OCI-LY1 (cell line): Measurements from ENCODE around the gene ERCC6.

Experiments
- H2AFZ ChIP-seq: fragments of 200-600 bp; sonication (generic), shearing (Covaris generic); 2 replicates; pipeline ENCODE4 v1.6.0; 2014; ENCODE audit warnings: antibody characterized with exemption, mild to moderate bottlenecking, low read length
- H3F3A ChIP-seq: fragments of 200-600 bp; sonication (generic), shearing (Covaris generic); 2 replicates; pipeline ENCODE4 v1.6.0; 2014; ENCODE audit warnings: mild to moderate bottlenecking, antibody characterized with exemption, low read length, moderate library complexity; ENCODE audit not compliant: insufficient read depth
- H3K27ac ChIP-seq: fragments of 200-600 bp; sonication (generic); 2 replicates; pipeline ENCODE4 v1.5.1; 2014; ENCODE audit warnings: low read length, mixed run types, mild to moderate bottlenecking, low read depth; ENCODE audit not compliant: poor library complexity, severe bottlenecking
- H3K27me3 ChIP-seq: fragments of 200-600 bp; sonication (generic); 2 replicates; pipeline ENCODE4 v1.6.0; 2014; ENCODE audit warnings: antibody characterized with exemption, mild to moderate bottlenecking, low read length, moderate library complexity; ENCODE audit not compliant: insufficient read depth
- H3K36me3 ChIP-seq: fragments of 200-600 bp; sonication (generic); 2 replicates; pipeline ENCODE4 v1.6.1; 2014; ENCODE audit warnings: mild to moderate bottlenecking, antibody characterized with exemption, low read length, moderate library complexity, mixed read lengths; ENCODE audit not compliant: insufficient read depth
- H3K4me1 ChIP-seq: fragments of 200-600 bp; sonication (generic); 2 replicates; pipeline ENCODE4 v1.5.1; 2014; ENCODE audit warnings: mild to moderate bottlenecking, low read length, moderate library complexity; ENCODE audit not compliant: insufficient read depth, severe bottlenecking
- H3K4me2 ChIP-seq: fragments of 200-600 bp; sonication (generic), shearing (Covaris generic); 2 replicates; pipeline ENCODE4 v1.6.1; 2014; ENCODE audit warnings: low read length
- H3K4me3 ChIP-seq: fragments of 200-600 bp; sonication (generic); 2 replicates; pipeline ENCODE4 v1.5.1; 2014; ENCODE audit warnings: low read length, low read depth, mild to moderate bottlenecking, mixed read lengths; ENCODE audit not compliant: poor library complexity, severe bottlenecking
- H3K79me2 ChIP-seq: fragments of 200-600 bp; shearing (Covaris generic); 2 replicates; pipeline ENCODE4 v1.6.1; 2016; ENCODE audit warnings: mixed run types, low read length, mixed read lengths; ENCODE audit not compliant: insufficient read depth
- H3K9ac ChIP-seq: fragments of 200-600 bp; sonication (generic), shearing (Covaris generic); 2 replicates; pipeline ENCODE4 v1.6.1; 2014; ENCODE audit warnings: mild to moderate bottlenecking, low read length, mixed read lengths
- H3K9me2 ChIP-seq: fragments of 200-600 bp; sonication (generic), shearing (Covaris generic); 2 replicates; pipeline ENCODE4 v1.6.1; 2014; ENCODE audit warnings: low read depth, mild to moderate bottlenecking, low read length, mixed read lengths
- H3K9me3 ChIP-seq: fragments of 200-600 bp; shearing (Covaris generic); 2 replicates; pipeline ENCODE4 v1.6.1; 2014; ENCODE audit warnings: low read length, mixed read lengths
- H4K20me1 ChIP-seq: fragments of 200-600 bp; sonication (generic), shearing (Covaris generic); 2 replicates; pipeline ENCODE4 v1.6.0; 2016; ENCODE audit warnings: mild to moderate bottlenecking, low read length; ENCODE audit not compliant: insufficient read depth
- CTCF ChIP-seq: fragments of 200-600 bp; sonication (generic), shearing (Covaris generic); IDR thresholded peaks from 2 replicates; pipeline ENCODE4 v1.5.1; 2017; ENCODE audit warnings: mild to moderate bottlenecking, antibody characterized with exemption, low read length, moderate library complexity, mixed read lengths
- EZH2 ChIP-seq: fragments of 200-600 bp; sonication (generic), shearing (Covaris generic); IDR thresholded peaks from 2 replicates; pipeline ENCODE4 v1.8.0; 2017; ENCODE audit warnings: borderline replicate concordance, mixed run types, mild to moderate bottlenecking, antibody characterized with exemption, low read length, moderate library complexity, mixed read lengths

The ERCC6 gene

GRCh38 chr10:49498425-49498824 is 40.5 kb downstream of the ERCC6 start:
- no peaks in the 10 kb centered on the region for H3K9me3 ChIP-seq
- H3K27me3 ChIP-seq = no peaks in the 10 kb centered on the region
- H3K9me2 ChIP-seq = no peaks in the 10 kb centered on the region
- no peaks in the 10 kb centered on the region for H3F3A ChIP-seq
- no peak overlapping the region for H3K4me3 ChIP-seq
- no peaks in the 10 kb centered on the region for H3K79me2 ChIP-seq
- H3K36me3 ChIP-seq = peaks cover 6% of the 10 kb centered on the region; the same call in 1 of the 2 replicates
- no peak overlapping the region for H3K4me2 ChIP-seq
- no peak overlapping the region for H3K9ac ChIP-seq
- no peaks in the 10 kb centered on the region for H4K20me1 ChIP-seq
- no peak overlapping the region for H2AFZ ChIP-seq
- H3K4me1 ChIP-seq = no peaks in the 10 kb centered on the region
- TF ChIP-seq CTCF (no peak), EZH2 (no peak)
- H3K27ac ChIP-seq = no peak overlapping the region

DNA sequence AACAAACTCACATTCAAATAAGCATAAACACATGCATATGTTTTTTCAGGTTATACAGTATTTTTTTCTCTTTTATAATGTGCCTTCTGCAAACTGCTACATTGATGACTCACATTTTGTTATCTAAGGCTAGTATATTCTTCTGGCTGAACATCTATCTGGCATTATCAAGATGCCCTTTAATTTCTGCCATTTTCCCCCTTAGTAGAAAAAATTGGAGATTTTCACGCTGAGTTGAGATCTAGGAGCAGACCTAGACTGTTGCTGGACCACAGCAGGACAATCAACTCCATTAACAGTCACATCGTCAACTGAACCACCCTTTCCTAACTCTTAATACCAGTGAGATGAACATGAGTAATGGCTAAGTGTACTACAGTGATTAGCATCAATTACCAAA is 41.6 kb downstream of the ERCC6 start:
- Histone ChIP-seq H3K4me1 (no peaks in the 10 kb centered on the region), H3K4me2 (no peak overlapping the region), H3K9me3 (no peaks in the 10 kb centered on the region), H2AFZ (no peak overlapping the region), H3K79me2 (no peaks in the 10 kb centered on the region), H4K20me1 (no peaks in the 10 kb centered on the region), H3K9ac (no peak overlapping the region), H3F3A (no peaks in the 10 kb centered on the region), H3K27ac (no peak overlapping the region), H3K36me3 (peaks cover 6% of the 10 kb centered on the region; the same call in 1 of the 2 replicates), H3K27me3 (no peaks in the 10 kb centered on the region), H3K4me3 (no peak overlapping the region), H3K9me2 (no peaks in the 10 kb centered on the region)
- TF ChIP-seq CTCF = no peak
- TF ChIP-seq EZH2 = no peak

DNA sequence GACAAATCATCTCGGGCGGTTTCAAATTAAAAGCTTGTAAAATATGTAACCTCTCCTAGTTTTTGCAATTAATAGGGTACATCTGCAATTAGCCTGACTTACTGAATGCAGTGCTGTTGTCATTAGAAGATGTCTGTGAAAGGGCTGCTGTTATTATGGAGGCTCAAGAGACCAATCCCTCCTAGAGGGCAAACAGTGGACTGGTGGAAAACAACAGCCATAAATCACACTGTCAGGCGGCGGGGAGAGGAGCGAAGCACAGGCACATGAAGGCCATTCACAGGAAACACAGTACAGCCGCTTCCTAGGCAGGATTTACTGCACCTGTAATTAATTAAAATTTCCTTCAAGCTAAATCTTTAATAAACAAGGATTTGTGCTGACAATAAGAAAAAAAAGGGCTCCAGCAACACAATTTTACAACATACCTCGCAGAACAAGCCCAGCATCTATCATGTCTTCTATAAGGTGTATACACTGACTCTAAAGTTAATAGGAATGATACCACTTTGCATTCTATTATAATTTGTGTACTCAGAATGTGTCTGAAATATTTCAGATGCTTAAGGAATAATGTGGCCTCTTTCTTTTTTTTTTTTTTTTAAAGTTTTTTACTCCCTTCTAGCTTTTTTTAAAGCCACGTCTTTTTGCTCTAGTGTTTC is 50.7 kb downstream of the ERCC6 start:
- Histone ChIP-seq H3K9me2 (no peaks in the 10 kb centered on the region), H3F3A (no peaks in the 10 kb centered on the region)
- TF ChIP-seq CTCF = no peak
- no peak for TF ChIP-seq EZH2

More for the DNA sequence above, 50.7 kb downstream of the ERCC6 start:
- no peaks in the 10 kb centered on the region for H3K9me3 ChIP-seq
- H2AFZ ChIP-seq = no peak overlapping the region
- no peaks in the 10 kb centered on the region; the same call in 1 of the 2 replicates for H3K36me3 ChIP-seq
- H3K4me2 ChIP-seq = no peak overlapping the region
- H3K79me2 ChIP-seq = no peaks in the 10 kb centered on the region
- H3K4me1 ChIP-seq = no peaks in the 10 kb centered on the region
- no peak overlapping the region for H3K9ac ChIP-seq
- H3K4me3 ChIP-seq = no peak overlapping the region
- no peak overlapping the region for H3K27ac ChIP-seq
- H4K20me1 ChIP-seq = no peaks in the 10 kb centered on the region
- H3K27me3 ChIP-seq = no peaks in the 10 kb centered on the region
